Astrocyte (in vitro differentiated cells and primary cell): ENCODE results near the gene ADAM22. TPM values are rescaled to one million over a fixed set of nuclear protein-coding genes. Genes with fewer than 3 reads are reported as not detected.

ENCODE experiments used
- DNase-seq: peaks from one replicate; pipeline ENCODE4 v3.0.0-alpha.2; 2010; ENCODE audit warnings: low read depth
- FAIRE-seq: peaks from 2 replicates; lab custom pipeline; 2011; peaks lifted over from hg19 to GRCh38; lab: Jason Lieb, UNC
- H2AFZ ChIP-seq: 2 replicates; pipeline ENCODE4 v1.6.0; 2012; ENCODE audit warnings: low read depth, low read length, inconsistent platforms
- H3K27ac ChIP-seq: 2 replicates; pipeline ENCODE4 v1.5.1; 2011; ENCODE audit warnings: low read depth, low read length, inconsistent platforms
- H3K27me3 ChIP-seq: 2 replicates; pipeline ENCODE4 v1.6.0; 2011; ENCODE audit warnings: low read length, inconsistent platforms; ENCODE audit not compliant: insufficient read depth
- H3K36me3 ChIP-seq: 2 replicates; pipeline ENCODE4 v1.5.1; 2011; ENCODE audit warnings: low read length, inconsistent platforms; ENCODE audit not compliant: insufficient read depth
- H3K4me1 ChIP-seq: 2 replicates; pipeline ENCODE4 v1.5.1; 2011; ENCODE audit warnings: low read length, inconsistent platforms; ENCODE audit not compliant: insufficient read depth
- H3K4me2 ChIP-seq: 2 replicates; pipeline ENCODE4 v1.6.0; 2012; ENCODE audit warnings: low read length, inconsistent platforms
- H3K4me3 ChIP-seq: 2 replicates; pipeline ENCODE4 v1.5.1; 2011; ENCODE audit warnings: low read depth, mild to moderate bottlenecking, low read length, inconsistent platforms; ENCODE audit not compliant: insufficient read depth
- H3K79me2 ChIP-seq: 2 replicates; pipeline ENCODE4 v1.6.0; 2012; ENCODE audit warnings: mild to moderate bottlenecking, low read length, inconsistent platforms; ENCODE audit not compliant: insufficient read depth
- H3K9ac ChIP-seq: 2 replicates; pipeline ENCODE4 v1.6.0; 2012; ENCODE audit warnings: mild to moderate bottlenecking, low read length, inconsistent platforms
- H3K9me3 ChIP-seq: 2 replicates; pipeline ENCODE4 v1.5.1; 2012; ENCODE audit warnings: low read depth, mild to moderate bottlenecking, low read length, inconsistent platforms; ENCODE audit not compliant: insufficient read depth
- H4K20me1 ChIP-seq: 2 replicates; pipeline ENCODE4 v1.6.0; 2012; ENCODE audit warnings: low read length, inconsistent platforms; ENCODE audit not compliant: insufficient read depth
- H3K27ac Mint-ChIP-seq: one replicate; pipeline ENCODE4 v1.8.0; 2021; ENCODE audit warnings: mild to moderate bottlenecking, mixed read lengths; ENCODE audit not compliant: unreplicated experiment
- H3K27me3 Mint-ChIP-seq: one replicate; pipeline ENCODE4 v1.8.0; 2021; ENCODE audit warnings: low read depth, mixed read lengths; ENCODE audit not compliant: unreplicated experiment
- H3K36me3 Mint-ChIP-seq: one replicate; pipeline ENCODE4 v1.8.0; 2021; ENCODE audit warnings: low read depth, mixed read lengths; ENCODE audit not compliant: unreplicated experiment
- H3K4me1 Mint-ChIP-seq: one replicate; pipeline ENCODE4 v1.8.0; 2021; ENCODE audit warnings: low read depth, mixed read lengths; ENCODE audit not compliant: unreplicated experiment
- H3K4me3 Mint-ChIP-seq: one replicate; pipeline ENCODE4 v1.8.0; 2021; ENCODE audit warnings: mild to moderate bottlenecking, moderate library complexity, mixed read lengths; ENCODE audit not compliant: unreplicated experiment
- H3K9me3 Mint-ChIP-seq: one replicate; pipeline ENCODE4 v1.8.0; 2021; ENCODE audit warnings: mild to moderate bottlenecking, mixed read lengths; ENCODE audit not compliant: unreplicated experiment
- CTCF ChIP-seq: IDR thresholded peaks from 2 replicates; pipeline ENCODE4 v1.5.1; 2011; ENCODE audit warnings: low read depth, mild to moderate bottlenecking, inconsistent platforms, low read length, moderate library complexity; ENCODE audit not compliant: insufficient read depth
- EZH2 ChIP-seq: IDR thresholded peaks from 2 replicates; pipeline ENCODE4 v1.6.1; 2012; ENCODE audit warnings: mild to moderate bottlenecking, low read length, inconsistent platforms; ENCODE audit not compliant: insufficient read depth
- total RNA-seq: library from RNA; stranded (reverse); gene quantifications from 2 replicates; pipeline ENCODE4 v1.2.1, GENCODE V29; 2021

ADAM22 gene
- total RNA-seq, 1 donor from 2014 or later = 1.5 TPM

- Mint-ChIP-seq H3K36me3 (no peaks in the 10 kb centered on the region), H3K4me3 (peak overlapping the region; percentile 90), H3K27me3 (no peaks in the 10 kb centered on the region), H3K27ac (peak overlapping the region; percentile 58), H3K9me3 (peaks cover 2% of the 10 kb centered on the region), H3K4me1 (peaks cover 10% of the 10 kb centered on the region)
- FAIRE-seq (no peak), DNase-seq (peak; percentile 50)
- Histone ChIP-seq H2AFZ (peak overlapping the region; percentile 38), H3K4me3 (peak overlapping the region; percentile 78), H4K20me1 (peaks cover 42% of the 10 kb centered on the region), H3K79me2 (peaks cover 54% of the 10 kb centered on the region), H3K27me3 (no peaks in the 10 kb centered on the region), H3K27ac (peak overlapping the region; percentile 95), H3K4me1 (peaks cover 6% of the 10 kb centered on the region), H3K4me2 (peak overlapping the region; percentile 96), H3K9ac (peak overlapping the region; percentile 92), H3K36me3 (peaks cover 6% of the 10 kb centered on the region), H3K9me3 (no peaks in the 10 kb centered on the region)
- TF ChIP-seq CTCF = no peak
- no peak for TF ChIP-seq EZH2
These were observed 285.0 kb downstream of the ADAM22 start for GRCh38 chr7:88218836-88219605.

GRCh38 chr7:88219781-88220747 lies 286.0 kb downstream of the ADAM22 start, which contains the start of gene SRI:
Gene SRI (minus strand): TSS chr7:88220038. CDS start chr7:88220026, 12 bp downstream.
- Histone ChIP-seq H3K4me3 (peak within 1 kb of the TSS; percentile 78), H3K4me1 (peaks cover 11% of the 10 kb centered on the region), H3K27me3 (no peaks in the 10 kb centered on the region), H3K27ac (peak within 1 kb of the TSS; percentile 95), H3K36me3 (no peaks in the 10 kb centered on the region), H2AFZ (peak within 1 kb of the TSS; percentile 98), H3K79me2 (peaks cover 45% of the 10 kb centered on the region), H3K4me2 (peak within 1 kb of the TSS; percentile 96), H3K9ac (peak within 1 kb of the TSS; percentile 92), H4K20me1 (peaks cover 34% of the 10 kb centered on the region), H3K9me3 (no peaks in the 10 kb centered on the region)
- Mint-ChIP-seq H3K36me3 (no peaks in the 10 kb centered on the region), H3K27me3 (no peaks in the 10 kb centered on the region), H3K4me3 (peak within 1 kb of the TSS; percentile 93), H3K4me1 (peaks cover 13% of the 10 kb centered on the region), H3K9me3 (peaks cover 2% of the 10 kb centered on the region), H3K27ac (peak within 1 kb of the TSS; percentile 100)
- FAIRE-seq = no peak
- peak; percentile 76 for DNase-seq
- TF ChIP-seq CTCF = peak; percentile 20
- no peak for TF ChIP-seq EZH2
